HG03097 (cell line): ENCODE results near the gene PDIK1L.

Experiments used
- ATAC-seq: cut with Tn5 transposase; IDR thresholded peaks from one replicate; pipeline ENCODE4 v1.9.1; 2021; ENCODE audit not compliant: unreplicated experiment, low FRiP score

PDIK1L gene

DNA sequence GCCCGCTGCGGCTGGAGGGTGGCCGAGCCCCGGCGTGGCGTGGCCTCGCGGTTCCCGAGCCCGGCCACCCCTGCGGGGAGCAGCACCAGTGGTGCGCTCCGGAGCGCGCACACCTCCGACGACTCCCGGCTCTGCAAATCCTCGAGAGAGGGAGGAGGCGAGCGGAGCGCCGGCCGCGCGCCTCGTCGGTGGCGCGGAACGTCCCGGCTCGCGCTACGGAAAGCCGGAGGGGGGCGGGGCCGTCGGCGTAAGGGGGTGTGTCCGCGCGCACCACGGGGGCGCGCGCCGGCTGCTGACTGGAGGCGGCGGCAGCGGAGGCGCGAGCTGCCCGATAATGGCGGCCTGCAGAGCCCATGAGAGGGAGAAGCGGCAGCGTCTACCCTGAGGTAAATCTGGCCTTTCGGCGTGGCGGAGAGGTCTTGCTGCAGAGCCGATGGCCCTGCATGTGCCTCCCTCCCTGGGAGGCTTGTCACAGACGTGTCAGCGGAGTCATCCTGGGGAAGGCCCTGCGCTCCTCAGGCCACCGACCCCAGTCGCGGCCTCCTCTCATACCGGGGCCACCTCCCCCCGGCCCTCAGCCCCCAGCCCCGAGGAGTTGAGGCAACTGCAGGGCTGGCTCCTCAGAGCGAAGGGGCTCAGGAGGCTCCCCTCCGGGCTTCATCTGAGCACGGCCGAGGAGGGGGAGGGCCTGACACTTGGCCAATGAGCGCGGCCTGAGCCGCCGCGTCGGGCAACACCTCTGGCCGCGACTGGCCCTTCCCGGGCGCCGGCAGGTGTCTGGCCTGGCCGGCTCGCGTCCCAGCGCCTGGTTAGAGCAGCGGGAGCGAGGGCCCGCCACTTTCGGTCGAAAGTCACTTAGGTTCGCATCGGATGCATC lies at the start of gene PDIK1L:
Gene PDIK1L, plus strand, starts transcription at position 295 of the 877 bp plus-strand sequence. CDS start 2,485 bp downstream, outside the sequence.
- ATAC-seq, result peak; percentile 69

DNA sequence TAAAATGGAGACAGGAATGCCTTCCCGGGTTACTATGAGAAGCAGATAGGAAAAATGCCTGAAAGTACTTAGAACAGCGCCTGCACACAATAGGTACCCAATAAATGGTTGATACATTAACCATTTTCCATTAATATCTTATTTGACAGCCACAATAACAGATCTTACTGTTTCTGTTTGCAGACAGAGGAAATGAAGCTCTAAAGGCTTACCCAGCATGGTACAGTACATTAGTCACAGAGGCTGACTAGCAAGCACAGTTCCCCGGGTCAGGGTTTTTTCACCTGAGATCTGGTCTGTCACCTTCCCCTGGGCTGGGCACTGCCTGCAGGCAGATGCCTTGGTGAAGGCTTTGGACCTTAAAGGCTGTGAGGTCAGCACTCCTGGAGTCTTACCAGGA lies 47.1 kb upstream of the PDIK1L start:
- ATAC-seq, result no peak

DNA sequence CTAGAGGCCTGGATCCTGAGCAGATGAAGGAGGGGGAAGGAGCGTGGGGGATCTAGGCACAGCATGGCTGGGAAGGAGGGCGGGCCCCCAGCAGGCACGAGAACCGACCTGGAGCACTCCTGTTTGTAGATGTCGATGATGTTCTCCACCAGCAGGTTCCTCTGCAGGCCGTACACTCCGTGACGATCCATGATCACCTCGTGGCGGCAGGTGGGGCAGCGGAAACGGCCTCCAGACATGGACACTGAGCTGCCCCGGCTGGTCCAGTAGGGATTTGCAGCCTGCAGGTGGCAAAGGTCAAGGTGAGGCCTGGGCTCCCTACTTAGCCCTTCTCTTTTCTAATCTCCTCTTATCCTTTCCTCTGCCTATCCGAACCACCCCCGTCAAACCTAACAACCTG lies 45.5 kb upstream of the PDIK1L start:
- no peak for ATAC-seq

DNA sequence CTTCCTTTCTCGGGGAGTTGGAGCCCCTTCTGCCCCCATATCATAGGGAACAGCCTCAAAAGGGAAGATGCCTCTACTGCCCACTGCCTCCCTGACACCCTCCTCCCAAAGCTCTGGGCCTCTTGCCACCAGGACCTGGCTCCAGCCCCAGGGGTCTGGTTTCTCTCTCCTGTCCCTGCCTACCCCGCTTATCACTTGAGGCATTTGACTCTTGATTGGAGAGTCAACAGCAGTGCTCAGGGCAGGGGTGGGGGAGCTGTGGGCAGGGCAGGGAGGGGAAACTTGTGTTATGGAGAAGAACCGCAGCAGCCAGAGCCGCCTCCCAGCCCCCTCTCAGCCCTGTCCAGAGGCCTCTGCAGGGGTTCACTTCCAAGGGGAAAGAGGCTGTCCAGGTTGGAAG lies 44.8 kb upstream of the PDIK1L start:
- no peak for ATAC-seq

DNA sequence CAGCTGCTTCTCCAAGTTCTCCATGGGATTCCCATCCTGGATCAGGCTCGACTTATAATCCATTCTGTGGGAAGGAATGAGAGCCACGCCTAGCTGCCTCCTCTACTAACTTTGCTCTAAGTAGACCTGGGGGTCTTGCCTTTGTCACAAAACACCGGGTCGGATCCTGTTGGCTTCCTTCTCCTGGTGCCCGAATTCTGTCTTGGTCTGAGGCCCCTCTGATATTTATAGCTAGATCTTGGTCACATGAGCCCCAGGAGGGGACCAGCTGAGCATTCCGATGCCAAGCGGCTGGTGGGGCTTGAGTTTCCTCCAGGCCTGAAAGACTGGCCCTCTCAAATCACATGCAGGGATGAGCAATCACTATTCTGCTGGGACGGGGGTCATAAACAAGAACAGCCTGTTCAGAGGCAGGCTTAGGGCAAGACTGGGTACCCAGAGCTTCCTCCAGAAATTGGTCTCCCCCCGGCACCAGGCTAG lies 44.2 kb upstream of the PDIK1L start, which contains the start of gene TRIM63:
Gene TRIM63, minus strand, starts transcription at position 199 of the 480 bp plus-strand sequence. Its CDS starts 136 bp downstream, at position 63.
- no peak for ATAC-seq

DNA sequence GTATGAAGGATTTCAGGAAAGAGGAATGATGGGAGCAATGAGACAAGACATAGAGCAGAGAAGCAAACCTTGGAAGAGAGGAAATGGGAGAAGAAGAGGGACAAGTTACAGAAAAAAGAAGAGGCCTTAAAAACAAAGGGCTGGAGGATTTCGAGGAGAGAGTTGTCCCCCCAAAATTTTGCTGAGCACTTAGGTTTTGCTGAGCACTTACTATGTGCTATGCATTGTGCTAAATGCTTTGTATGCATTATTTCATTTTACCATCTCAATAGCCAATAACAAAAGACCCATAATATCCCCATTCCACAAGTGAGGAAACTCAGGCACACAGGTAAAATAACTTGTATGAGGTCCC lies 41.7 kb upstream of the PDIK1L start:
- no peak for ATAC-seq

DNA sequence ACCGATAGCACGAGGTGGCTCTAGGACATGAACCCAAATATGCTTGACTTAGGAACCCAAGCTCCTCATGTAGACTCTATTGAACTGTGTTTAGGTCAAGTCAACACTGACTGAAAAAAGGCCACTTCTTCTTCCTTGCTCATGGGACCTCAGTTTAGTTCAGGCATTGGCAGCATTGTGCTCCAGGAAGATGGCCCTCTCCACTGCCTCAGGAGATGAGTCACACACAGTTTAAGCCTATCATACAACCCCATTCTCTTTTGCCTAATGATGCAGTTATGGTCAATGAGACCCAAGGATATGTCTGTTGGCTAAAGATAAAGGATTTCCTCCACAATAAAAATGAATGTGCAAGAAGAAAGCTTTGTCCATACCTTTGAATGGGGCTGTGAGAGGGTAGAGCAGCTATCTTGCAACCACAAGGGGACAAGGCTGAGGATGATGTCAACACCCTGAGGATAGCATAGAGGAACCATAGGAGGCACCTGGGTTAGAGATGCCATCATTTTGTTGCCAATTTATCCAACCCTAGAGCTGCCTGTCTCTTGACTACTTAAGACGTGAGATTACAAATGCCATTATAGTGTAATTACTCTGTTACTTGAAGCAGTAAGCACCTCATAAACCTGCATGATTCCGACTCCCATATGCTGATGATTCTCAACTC lies 41.2 kb upstream of the PDIK1L start:
- ATAC-seq, result no peak

DNA sequence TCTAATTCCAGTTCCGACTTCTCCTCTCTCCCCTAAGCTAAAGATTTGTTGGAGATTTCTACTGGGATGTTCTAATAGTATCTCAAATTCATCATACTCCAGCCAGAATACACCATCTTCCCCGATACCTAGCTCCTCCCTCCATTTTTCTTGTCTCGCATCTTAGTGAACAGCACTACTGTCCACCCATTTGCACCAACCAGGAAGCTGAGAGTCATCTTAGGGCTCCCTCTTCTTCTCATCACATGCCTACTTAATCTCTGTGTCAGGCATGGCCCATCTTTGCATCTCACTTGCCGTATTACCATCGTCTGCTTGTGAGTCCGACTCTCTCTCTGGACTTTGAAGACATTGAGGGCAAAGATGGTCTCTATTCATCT lies 40.7 kb upstream of the PDIK1L start:
- ATAC-seq, result no peak

DNA sequence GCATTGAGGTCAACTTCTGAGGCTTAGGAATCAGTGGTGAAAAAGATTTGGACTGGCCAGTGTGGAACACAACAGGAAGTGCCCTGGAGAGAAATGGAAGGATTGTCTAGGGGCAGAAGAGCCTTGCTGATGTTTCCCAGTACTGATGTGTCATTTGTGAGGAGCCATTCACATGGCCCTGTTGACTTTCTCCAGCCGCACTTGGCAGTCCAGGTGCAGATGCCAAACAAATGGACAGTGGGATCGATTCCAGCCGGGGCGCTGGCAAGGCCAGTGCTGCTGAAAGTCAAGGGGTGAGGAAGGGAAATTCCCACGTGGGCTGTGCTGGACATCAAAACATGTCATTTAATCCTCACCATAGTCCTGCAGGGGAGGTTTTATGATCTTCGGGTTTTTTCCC lies 39.3 kb upstream of the PDIK1L start:
- no peak for ATAC-seq

DNA sequence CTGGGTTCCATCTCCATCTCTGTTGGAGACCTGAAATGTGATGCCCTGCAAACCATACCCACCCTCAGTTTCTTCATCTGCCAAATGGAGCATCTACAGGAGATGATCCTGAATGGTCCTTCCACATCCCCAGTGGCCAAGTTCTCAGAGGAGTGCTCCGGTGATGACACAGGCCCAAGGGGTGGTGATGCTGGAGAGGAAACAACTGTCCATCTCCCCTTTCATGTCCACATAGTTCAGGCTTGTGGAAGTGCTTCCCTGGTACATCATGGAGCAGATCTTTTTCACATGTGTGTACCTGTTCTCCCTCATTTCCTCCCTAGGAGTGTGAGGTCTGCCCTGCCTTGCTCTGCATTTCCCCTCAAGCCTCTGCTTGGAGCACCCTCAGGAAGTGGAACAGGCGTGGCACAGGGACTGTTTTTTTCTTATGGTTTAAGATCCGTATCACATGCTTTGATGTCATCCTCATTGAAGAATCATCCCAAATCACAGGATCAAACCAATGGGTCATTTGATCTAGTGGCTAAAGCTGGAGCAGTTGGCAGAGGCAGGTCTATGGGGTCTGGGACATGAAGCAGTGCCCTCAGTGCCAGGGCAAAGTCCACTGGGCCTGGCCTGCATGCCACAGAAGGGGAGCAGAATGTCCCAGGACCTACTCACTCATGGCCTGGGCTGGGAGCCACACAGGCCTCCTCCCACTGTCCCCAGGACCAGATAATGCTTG lies 36.0 kb upstream of the PDIK1L start:
- ATAC-seq, result no peak

DNA sequence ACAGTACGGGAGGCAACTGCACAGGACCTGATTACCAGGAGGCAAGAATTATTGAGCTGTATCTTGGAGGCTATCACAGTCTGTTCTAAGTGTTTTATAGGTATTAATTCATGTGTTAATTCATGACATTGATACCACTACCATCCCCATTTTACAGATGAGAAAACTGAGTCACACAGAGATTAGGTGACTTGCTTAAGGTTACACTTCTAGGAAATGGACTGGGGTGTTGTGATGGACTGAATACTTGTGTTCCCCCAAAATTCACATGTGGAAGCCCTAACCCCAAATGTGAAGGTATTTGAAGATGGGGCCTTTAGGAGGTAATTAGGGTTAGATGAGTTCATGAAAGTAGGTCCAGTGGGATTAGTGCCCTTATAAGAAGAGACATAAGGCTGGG lies 34.1 kb upstream of the PDIK1L start:
- no peak for ATAC-seq

DNA sequence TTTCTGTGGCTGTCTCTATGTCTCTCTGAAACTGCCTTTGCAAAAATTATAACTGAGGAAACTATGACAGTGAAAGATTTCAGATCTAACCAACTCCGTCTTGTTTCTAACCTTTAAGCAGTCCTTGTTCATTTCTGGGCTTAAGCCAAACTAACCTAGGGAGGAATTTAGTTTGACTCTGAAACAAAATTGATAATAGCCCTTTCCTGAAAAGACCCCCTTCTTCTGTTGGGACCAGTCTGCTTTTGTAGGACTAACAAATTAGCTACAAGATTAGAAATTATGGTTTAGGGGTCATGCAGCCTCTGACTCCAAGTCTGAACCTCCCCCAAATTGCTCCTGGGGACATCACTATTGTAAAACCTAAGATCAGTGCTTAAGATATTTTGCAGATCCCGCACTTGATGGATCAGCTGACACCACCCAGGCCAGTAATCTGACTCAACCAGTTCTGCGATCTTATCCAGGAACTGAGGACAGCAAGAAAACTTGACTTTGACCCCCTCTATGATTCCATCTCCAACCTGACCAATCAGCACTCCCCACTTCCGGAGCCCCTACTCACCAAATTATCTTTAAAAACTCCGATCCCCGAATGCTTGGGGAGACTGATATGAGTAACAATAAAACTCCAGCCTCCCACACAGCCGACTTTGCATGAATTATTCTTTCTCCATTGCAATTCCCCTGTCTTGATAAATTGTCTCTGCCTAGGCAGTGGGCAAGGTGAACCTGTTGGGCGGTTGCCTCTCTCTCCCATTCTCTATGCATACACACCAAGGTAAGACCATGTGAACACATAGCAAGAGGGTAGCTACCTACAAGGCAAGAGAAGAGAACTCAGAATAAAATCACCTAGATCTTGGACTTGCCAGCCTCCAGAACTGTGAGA lies 33.1 kb upstream of the PDIK1L start:
- no peak for ATAC-seq

DNA sequence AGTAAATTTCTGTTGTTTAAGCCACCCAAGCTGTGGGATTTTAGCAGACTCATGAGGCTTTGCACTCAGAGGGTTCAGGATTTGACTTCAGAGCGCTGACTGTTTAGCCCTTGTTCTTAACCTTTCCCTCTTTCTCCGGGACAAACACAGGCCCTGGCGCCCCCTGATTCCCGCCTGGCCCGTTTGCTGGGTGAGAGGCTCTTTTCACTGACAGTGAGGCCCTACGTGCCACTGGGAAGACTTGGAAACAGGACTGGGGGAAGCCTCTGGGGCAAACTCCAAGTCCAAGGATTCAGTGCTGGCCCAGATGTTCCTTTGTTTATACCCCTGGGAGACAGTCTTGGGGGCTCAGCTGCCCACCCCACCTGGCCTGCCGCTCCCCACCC lies 32.5 kb upstream of the PDIK1L start:
- no peak for ATAC-seq

DNA sequence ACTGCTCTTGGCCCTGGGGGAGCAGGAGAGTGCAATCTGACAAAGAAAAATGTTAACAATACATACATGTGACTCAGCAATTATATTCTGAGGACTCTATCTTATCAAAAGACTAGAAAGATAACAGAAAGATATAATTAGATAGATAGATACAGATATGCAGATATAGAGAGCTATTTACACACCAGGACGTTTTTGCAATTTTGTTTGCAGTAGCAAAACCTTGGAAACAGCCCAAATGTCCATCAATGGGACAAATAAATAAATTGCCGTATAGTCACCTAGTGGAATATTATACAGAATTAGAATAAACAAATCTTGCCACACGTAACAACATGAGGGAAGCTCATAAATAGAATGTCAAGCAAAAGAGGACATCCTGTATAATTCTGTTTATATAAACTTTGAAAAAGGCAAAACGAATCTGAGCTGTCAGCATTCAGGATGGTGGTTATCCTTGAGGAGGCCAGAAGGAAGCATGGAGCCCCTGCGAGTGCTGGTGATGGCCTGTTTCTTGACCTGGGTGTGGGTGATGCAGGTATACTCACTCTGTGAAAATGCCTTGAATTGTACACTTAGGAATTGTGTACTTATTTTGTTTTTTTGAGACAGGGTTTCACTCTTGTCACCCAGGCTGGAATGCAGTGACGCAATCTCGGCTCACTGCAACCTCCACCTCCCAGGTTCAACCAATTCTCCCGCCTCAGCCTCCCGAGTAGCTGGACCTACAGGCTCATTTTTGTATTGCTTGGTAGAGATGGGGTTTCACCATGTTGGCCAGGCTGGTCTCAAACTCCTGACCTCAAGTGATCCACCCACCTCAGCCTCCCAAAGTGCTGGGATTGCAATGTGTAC lies 31.4 kb upstream of the PDIK1L start:
- no peak for ATAC-seq

DNA sequence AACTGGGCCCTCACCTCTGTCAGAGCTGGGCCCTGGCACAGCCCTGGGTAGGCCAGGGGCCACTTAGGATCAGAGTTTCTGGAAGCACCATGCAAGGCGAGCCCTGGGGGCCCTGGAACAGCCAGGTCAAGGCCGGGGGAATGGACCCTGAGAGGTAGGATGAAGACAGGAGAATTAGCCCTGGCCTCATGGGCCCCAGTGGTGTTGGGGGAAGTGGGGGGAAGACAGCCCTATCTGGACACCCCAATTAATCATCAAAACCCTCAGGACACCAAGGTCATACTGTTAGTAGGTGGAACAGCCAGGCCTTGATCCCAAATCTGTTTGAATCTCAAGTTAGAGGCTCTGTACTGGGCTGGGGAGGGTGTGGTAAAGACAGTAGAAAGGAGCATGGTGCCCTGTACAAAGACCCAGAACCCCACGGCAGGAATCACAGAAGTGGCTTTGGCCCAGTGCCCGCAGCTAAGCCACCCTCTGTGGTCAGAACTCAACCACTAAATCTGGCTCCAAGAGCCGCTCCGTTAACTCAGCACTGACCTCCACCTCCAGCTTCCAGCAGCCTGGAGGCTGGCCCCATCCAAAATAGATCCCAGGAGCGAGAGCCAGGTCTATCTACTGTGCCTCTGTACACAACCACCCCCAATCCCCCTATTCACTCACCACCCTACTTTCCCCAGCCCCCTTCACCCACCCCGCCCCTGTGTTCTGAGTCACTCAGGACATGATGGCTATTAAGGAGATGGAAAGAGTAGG lies 30.2 kb upstream of the PDIK1L start:
- no peak for ATAC-seq

DNA sequence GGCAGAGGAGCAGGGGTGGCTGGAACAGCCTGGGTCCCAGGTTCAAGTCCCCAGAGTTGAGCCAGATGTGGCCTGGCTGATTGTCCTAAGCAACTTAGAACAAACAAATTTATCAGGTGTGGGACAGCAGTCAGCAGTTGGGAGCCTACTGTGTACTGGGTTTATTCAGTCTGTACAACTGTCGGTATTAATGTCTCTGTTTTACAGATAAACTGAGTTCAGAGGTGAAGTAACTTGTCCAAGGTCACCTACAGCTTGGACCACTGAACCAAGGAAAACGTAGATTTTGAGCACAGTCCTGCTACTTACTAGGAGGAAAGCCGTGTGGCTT lies 29.6 kb upstream of the PDIK1L start:
- no peak for ATAC-seq

DNA sequence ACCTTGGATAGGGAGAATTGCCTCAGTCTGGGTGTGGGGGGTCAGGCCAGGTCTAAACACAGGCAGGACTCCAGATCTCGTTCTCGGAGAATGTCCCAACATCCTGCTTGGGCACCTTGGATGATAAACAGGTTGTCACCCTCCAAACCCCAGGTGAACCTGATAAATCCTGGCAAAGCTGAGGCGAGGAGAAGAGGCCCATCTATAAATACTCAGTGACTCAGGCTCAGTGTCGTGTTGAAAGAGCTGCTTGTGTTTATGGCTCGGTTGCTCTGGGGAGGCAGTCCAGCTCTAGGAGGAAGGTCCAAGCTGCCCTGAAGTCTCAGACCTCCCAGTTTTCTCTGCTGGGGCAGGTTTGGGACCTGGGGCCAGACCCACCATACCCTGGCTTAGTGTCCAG lies 28.4 kb upstream of the PDIK1L start:
- no peak for ATAC-seq

DNA sequence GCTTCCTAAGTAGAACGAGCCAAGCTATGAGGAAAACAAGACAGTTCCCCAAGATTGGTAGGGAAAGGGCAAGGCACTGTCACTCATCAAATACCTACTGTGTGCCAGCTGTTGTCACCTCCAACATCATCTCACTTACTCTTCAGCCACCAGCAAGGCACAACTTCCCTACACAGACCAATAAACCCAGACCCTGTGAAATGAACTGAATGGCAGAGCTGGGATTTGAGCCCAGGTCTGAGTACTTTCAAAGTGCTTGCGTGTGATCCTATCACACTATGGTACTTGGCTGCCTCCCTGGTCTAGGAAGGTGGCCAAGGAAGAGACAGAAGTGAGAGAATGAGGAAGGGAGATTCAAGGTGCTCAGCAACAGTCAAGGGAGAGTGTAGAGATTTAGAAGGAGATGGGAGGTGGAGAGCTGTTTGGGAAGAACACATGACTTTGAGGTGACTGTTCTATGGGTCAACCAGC lies 27.5 kb upstream of the PDIK1L start:
- ATAC-seq, result no peak

DNA sequence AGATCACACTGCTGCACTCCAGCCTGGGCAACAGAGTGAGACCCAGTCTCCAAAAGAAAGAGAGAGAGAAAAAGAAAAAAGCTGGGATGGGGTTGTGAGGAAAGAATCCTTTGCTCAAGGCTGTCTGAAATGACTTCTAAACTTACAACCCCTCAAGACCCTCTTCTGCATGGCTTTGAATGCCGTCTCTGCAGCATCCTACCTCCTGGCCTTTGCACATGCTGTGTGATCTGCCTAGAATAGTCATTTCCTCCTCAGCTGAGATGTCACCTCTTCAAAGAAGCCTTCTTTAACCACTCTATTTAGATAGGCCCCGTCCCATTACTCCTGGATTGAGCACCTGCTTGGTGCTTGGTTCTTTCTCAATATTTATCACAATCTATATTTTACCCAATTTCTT lies 26.8 kb upstream of the PDIK1L start:
- no peak for ATAC-seq
